Measurements from ENCODE around the gene GNG12. TPM values are rescaled to one million over a fixed set of nuclear protein-coding genes. Genes with fewer than 3 reads are reported as not detected.

GNG12 gene
- total RNA-seq, 3 donors from 2014 or later: 0.16 to 0.30 (median 0.18) TPM

GRCh38 chr1:67685558-67686266, 147.6 kb downstream of the GNG12 start:
- Mint-ChIP-seq H3K27me3 (ENCODE audit: low read depth) (no peaks in the 10 kb centered on the region), H3K4me1 (ENCODE audit: low read depth) (peaks cover 45% of the 10 kb centered on the region), H3K4me3 (peak overlapping the region; percentile 96), H3K9me3 (no peaks in the 10 kb centered on the region), H3K36me3 (ENCODE audit: insufficient read depth) (peaks cover 25% of the 10 kb centered on the region)
- ATAC-seq (peak; percentile 40 to 43), DNase-seq (peak; percentile 62)

- ATAC-seq: peak; percentile 83 to 84
Observed at GRCh38 chr1:67685067-67685557, 148.2 kb downstream of the GNG12 start, which contains the start of gene GADD45A. TSS of gene GADD45A (plus strand) at chr1:67685201. CDS start at chr1:67685495, 294 bp downstream.

GRCh38 chr1:67684526-67685066, 148.7 kb downstream of the GNG12 start:
- peak overlapping the region; percentile 96 for H3K4me3 Mint-ChIP-seq
- no peaks in the 10 kb centered on the region for H3K27me3 Mint-ChIP-seq (ENCODE audit: low read depth)
- peaks cover 25% of the 10 kb centered on the region for H3K36me3 Mint-ChIP-seq (ENCODE audit: insufficient read depth)
- H3K4me1 Mint-ChIP-seq (ENCODE audit: low read depth): peaks cover 47% of the 10 kb centered on the region
- no peaks in the 10 kb centered on the region for H3K9me3 Mint-ChIP-seq
- DNase-seq (no peak), ATAC-seq (no peak)

More at GRCh38 chr1:67685067-67685557, 148.2 kb downstream of the GNG12 start, which contains the start of gene GADD45A:
- Mint-ChIP-seq H3K36me3 (ENCODE audit: insufficient read depth) (peaks cover 25% of the 10 kb centered on the region), H3K4me1 (ENCODE audit: low read depth) (peaks cover 47% of the 10 kb centered on the region), H3K4me3 (peak within 1 kb of the TSS; percentile 96), H3K27me3 (ENCODE audit: low read depth) (no peaks in the 10 kb centered on the region), H3K9me3 (no peaks in the 10 kb centered on the region)
- DNase-seq: peak; percentile 86

- Mint-ChIP-seq H3K4me1 (ENCODE audit: low read depth) (peaks cover 45% of the 10 kb centered on the region), H3K4me3 (peak overlapping the region; percentile 96), H3K36me3 (ENCODE audit: insufficient read depth) (peaks cover 19% of the 10 kb centered on the region), H3K9me3 (no peaks in the 10 kb centered on the region), H3K27me3 (ENCODE audit: low read depth) (no peaks in the 10 kb centered on the region)
- DNase-seq: peak; percentile 45
- peak; percentile 13 to 32 for ATAC-seq
Observed at GRCh38 chr1:67683766-67684525, 149.3 kb downstream of the GNG12 start.

- DNase-seq (no peak), ATAC-seq (no peak)
- Mint-ChIP-seq H3K4me1 (ENCODE audit: low read depth) (peaks cover 40% of the 10 kb centered on the region), H3K36me3 (ENCODE audit: insufficient read depth) (peaks cover 15% of the 10 kb centered on the region), H3K9me3 (no peaks in the 10 kb centered on the region), H3K4me3 (peak overlapping the region; percentile 3), H3K27me3 (ENCODE audit: low read depth) (no peaks in the 10 kb centered on the region)
Observed at GRCh38 chr1:67683316-67683715, 150.0 kb downstream of the GNG12 start.

GRCh38 chr1:67682659-67683197, 150.5 kb downstream of the GNG12 start:
- DNase-seq (no peak), ATAC-seq (no peak)
- peaks cover 38% of the 10 kb centered on the region for H3K4me1 Mint-ChIP-seq (ENCODE audit: low read depth)
- no peaks in the 10 kb centered on the region for H3K9me3 Mint-ChIP-seq
- peaks cover 12% of the 10 kb centered on the region for H3K36me3 Mint-ChIP-seq (ENCODE audit: insufficient read depth)
- H3K27me3 Mint-ChIP-seq (ENCODE audit: low read depth): no peaks in the 10 kb centered on the region
- no peak overlapping the region for H3K4me3 Mint-ChIP-seq

GRCh38 chr1:67680486-67680885, 152.8 kb downstream of the GNG12 start:
- ATAC-seq: no peak
- Mint-ChIP-seq H3K9me3 (no peaks in the 10 kb centered on the region), H3K27me3 (ENCODE audit: low read depth) (peaks cover 1% of the 10 kb centered on the region), H3K4me1 (ENCODE audit: low read depth) (peaks cover 29% of the 10 kb centered on the region), H3K36me3 (ENCODE audit: insufficient read depth) (no peaks in the 10 kb centered on the region), H3K4me3 (no peak overlapping the region)
- DNase-seq: no peak

GRCh38 chr1:67679691-67680090, 153.6 kb downstream of the GNG12 start:
- H3K27me3 Mint-ChIP-seq (ENCODE audit: low read depth): peaks cover 1% of the 10 kb centered on the region
- ATAC-seq: no peak
- peaks cover 34% of the 10 kb centered on the region for H3K4me1 Mint-ChIP-seq (ENCODE audit: low read depth)
- no peaks in the 10 kb centered on the region for H3K9me3 Mint-ChIP-seq
- H3K4me3 Mint-ChIP-seq: no peak overlapping the region
- DNase-seq: no peak
- H3K36me3 Mint-ChIP-seq (ENCODE audit: insufficient read depth): no peaks in the 10 kb centered on the region

- no peak overlapping the region for H3K4me3 Mint-ChIP-seq
- ATAC-seq (no peak), DNase-seq (no peak)
- no peaks in the 10 kb centered on the region for H3K36me3 Mint-ChIP-seq (ENCODE audit: insufficient read depth)
- H3K27me3 Mint-ChIP-seq (ENCODE audit: low read depth): peaks cover 4% of the 10 kb centered on the region
- H3K4me1 Mint-ChIP-seq (ENCODE audit: low read depth): peaks cover 30% of the 10 kb centered on the region
- no peaks in the 10 kb centered on the region for H3K9me3 Mint-ChIP-seq
Observed at GRCh38 chr1:67677930-67678329, 155.3 kb downstream of the GNG12 start.

GRCh38 chr1:67677408-67677807, 155.9 kb downstream of the GNG12 start:
- H3K27me3 Mint-ChIP-seq (ENCODE audit: low read depth): peaks cover 4% of the 10 kb centered on the region
- peaks cover 25% of the 10 kb centered on the region for H3K4me1 Mint-ChIP-seq (ENCODE audit: low read depth)
- DNase-seq (no peak), ATAC-seq (no peak)
- no peaks in the 10 kb centered on the region for H3K9me3 Mint-ChIP-seq
- no peak overlapping the region for H3K4me3 Mint-ChIP-seq
- H3K36me3 Mint-ChIP-seq (ENCODE audit: insufficient read depth): no peaks in the 10 kb centered on the region

- ATAC-seq (no peak), DNase-seq (no peak)
- peaks cover 6% of the 10 kb centered on the region for H3K27me3 Mint-ChIP-seq (ENCODE audit: low read depth)
- no peaks in the 10 kb centered on the region for H3K9me3 Mint-ChIP-seq
- no peaks in the 10 kb centered on the region for H3K36me3 Mint-ChIP-seq (ENCODE audit: insufficient read depth)
- no peak overlapping the region for H3K4me3 Mint-ChIP-seq
- H3K4me1 Mint-ChIP-seq (ENCODE audit: low read depth): peaks cover 23% of the 10 kb centered on the region
Observed at GRCh38 chr1:67676946-67677345, 156.3 kb downstream of the GNG12 start.

- H3K9me3 Mint-ChIP-seq: no peaks in the 10 kb centered on the region
- H3K36me3 Mint-ChIP-seq (ENCODE audit: insufficient read depth): no peaks in the 10 kb centered on the region
- DNase-seq: no peak
- peaks cover 22% of the 10 kb centered on the region for H3K4me1 Mint-ChIP-seq (ENCODE audit: low read depth)
- peaks cover 9% of the 10 kb centered on the region for H3K27me3 Mint-ChIP-seq (ENCODE audit: low read depth)
- no peak for ATAC-seq
- no peak overlapping the region for H3K4me3 Mint-ChIP-seq
Observed at GRCh38 chr1:67676287-67676686, 157.0 kb downstream of the GNG12 start.

- DNase-seq (no peak), ATAC-seq (no peak)
- Mint-ChIP-seq H3K27me3 (ENCODE audit: low read depth) (peaks cover 13% of the 10 kb centered on the region), H3K36me3 (ENCODE audit: insufficient read depth) (no peaks in the 10 kb centered on the region), H3K4me1 (ENCODE audit: low read depth) (peaks cover 22% of the 10 kb centered on the region), H3K4me3 (no peak overlapping the region), H3K9me3 (no peaks in the 10 kb centered on the region)
Observed at GRCh38 chr1:67675800-67676199, 157.5 kb downstream of the GNG12 start.
